ENCODE data around the gene SCO2.

DNA sequence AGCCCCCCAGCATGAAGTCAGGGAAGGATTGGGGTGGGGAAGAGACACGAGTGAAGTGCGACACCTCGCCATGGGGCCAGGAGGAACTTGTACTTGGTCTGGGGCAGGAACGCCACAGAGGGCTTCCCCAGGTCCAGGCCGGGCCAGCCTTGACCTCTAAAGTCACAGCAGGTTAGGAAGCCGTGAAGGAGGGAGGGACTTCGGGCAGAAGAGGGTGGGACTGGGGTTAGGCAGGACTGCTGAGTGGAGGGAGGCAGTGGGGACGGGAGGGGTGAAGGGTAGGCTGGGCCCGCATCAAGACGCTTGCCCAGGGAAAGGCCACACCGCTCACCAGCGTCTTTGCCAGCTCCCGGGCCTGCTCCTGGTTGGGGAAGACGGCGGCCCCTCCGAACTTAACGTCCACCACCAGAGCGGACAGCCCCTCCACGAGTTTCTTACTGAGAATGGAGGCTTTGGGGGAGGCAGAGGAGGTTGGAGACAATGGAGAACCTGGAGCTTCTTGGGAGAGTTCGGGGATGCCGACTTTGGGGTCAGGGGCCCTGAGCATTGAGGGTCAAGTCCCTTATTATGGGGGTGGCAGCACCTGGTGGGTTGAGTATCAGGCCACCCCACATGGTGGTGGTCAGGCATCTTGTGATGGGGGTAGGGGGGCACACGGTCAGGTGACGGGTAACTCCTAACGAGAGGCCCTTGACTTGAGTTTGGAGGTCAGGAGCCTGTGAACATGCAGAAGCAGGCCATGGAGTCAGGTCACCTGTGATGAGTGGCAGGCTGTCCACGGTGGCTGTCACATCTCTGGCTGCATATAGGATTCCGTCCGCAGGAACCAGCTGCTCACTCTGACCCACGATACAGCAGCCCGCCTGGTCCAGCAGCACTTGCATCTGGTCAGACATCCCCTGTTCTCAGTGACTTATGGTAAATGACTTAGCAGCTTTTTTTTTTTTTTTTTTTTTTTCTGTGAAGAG, 1.7 kb upstream of the SCO2 start:
- TF ChIP-seq CTCF (IDR thresholded peaks at IDR 0.05) (no peak), POLR2A (IDR thresholded peaks at IDR 0.05) (no peak)

Measured in Peyer's patch (tissue), 4 donors.